ENCODE data around the gene SLC7A5. TPM values are rescaled to one million over a fixed set of nuclear protein-coding genes. Genes with fewer than 3 reads are reported as not detected.
"Not testable (repeated sequence)": the region's sequence is repeated elsewhere in the genome, so short reads cannot be mapped to it uniquely, and the experiment has no call there.

SLC7A5 gene
- total and polyA plus RNA-seq, 8 donors = 1.1 to 54.7 (median 4.4) TPM

DNA sequence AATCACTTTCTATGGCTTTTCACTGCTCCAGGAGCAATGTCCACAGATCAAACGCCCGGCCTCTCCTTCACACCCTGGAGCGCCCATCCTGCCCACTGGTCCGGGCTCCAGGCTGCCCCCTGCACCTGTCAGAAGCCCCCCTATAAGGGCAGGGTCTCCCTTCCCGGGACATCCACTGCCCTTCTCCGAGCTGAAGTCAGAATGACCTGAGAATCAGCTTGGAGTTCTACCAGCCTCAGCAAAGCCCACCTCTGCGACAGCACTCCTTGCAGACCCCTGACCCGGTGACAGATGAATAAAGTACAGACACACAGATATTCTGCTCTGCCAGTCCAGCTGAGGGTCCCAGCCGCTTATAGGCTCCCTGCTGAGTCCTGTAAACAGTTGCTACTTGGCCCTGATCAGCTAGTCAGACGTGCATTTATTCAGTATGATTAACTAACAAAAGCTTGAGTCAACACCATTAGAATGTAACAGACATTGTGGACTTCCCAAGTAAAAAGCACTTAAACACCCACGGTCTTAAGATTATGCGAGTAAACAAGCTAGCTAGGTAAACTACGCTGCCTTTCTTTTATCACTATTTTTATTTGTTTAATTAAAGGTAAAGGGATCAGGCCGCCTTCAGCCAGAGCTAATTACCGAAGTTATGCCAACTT lies 4.8 kb downstream of the SLC7A5 start:
- ATAC-seq = no peak
- Histone ChIP-seq H3K4me1 (peaks cover 8 to 20% (median 12%) of the 10 kb centered on the region in 3 donors), H3K9me3 (no peaks in the 10 kb centered on the region), H3K36me3 (no peaks in the 10 kb centered on the region), H3K27me3 (no peaks in the 10 kb centered on the region), H3K4me3 (no peak overlapping the region), H3K27ac (no peak overlapping the region)
- TF ChIP-seq, protein P1, sequence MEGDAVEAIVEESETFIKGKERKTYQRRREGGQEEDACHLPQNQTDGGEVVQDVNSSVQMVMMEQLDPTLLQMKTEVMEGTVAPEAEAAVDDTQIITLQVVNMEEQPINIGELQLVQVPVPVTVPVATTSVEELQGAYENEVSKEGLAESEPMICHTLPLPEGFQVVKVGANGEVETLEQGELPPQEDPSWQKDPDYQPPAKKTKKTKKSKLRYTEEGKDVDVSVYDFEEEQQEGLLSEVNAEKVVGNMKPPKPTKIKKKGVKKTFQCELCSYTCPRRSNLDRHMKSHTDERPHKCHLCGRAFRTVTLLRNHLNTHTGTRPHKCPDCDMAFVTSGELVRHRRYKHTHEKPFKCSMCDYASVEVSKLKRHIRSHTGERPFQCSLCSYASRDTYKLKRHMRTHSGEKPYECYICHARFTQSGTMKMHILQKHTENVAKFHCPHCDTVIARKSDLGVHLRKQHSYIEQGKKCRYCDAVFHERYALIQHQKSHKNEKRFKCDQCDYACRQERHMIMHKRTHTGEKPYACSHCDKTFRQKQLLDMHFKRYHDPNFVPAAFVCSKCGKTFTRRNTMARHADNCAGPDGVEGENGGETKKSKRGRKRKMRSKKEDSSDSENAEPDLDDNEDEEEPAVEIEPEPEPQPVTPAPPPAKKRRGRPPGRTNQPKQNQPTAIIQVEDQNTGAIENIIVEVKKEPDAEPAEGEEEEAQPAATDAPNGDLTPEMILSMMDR (IDR thresholded peaks at IDR 0.05) = no peak
- intact Hi-C loops (cut with DNase I) = no loop called here
- no peak for FAIRE-seq
- 50% methylated on average over 15 of the region's 15 CpGs for WGBS, 2 donors
- no peak for DNase-seq

DNA sequence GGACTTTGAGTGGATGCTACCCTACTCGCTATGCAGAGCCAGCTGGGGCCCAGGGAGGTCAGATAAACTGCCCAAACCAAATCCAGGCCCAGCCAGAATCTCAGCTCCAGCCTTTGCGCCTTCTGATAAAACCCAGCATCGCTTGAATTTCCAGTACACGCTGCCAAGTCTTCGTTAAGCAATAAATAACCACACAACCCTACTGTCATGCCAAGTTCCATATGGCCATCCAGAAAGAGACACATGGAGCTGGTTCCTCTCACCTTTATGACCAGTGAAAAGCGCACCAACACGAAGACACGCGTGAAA lies 6.0 kb downstream of the SLC7A5 start:
- H3K36me3 ChIP-seq; H3K27me3 ChIP-seq; H3K4me3 ChIP-seq; H3K9me3 ChIP-seq; FAIRE-seq; intact Hi-C loops (cut with DNase I); H3K27ac ChIP-seq: not testable (repeated sequence)
- WGBS, 2 donors = 47 to 57% methylated on average over 9 of the region's 9 CpGs
- H3K4me1 ChIP-seq = peaks cover 8 to 20% (median 12%) of the 10 kb centered on the region in 3 donors
- DNase-seq (peak in 1 of 6 donors; percentile 48), ATAC-seq (peak; percentile 30 to 72 (median 67))

DNA sequence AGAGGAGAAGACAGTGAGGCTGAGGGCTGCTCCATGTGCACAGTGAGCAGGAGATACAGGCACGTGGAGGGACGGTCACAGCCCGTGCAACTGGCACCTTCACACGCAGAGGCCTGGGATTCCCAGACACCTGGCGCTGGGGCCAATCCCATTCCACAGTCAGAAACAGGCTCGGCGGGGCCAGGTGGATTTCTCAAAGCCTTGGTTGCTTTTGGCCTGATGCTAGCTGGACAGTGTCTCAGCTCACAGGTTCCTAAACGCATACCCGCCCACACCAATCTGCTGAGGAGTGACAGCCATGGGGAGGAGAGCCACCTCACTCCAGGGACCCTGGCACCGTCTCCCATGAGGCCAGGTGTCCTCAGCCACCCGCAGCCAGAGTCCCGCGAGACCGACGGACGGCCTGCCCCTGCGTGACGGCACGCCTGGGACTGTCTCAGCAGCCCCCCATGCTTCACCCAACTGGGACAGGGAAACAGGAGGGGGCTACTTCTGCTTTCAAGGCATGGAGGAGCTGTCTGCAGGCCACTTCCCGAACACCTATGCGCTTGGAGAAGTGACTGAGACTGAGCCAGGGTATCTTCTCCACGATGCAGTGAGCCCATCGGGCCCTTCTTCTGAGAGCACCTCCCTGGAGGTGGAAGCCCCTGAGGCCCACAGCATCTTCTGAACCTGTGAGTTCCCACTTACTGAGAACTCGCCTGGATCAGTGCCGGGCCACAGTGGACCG lies 6.5 kb downstream of the SLC7A5 start:
- FAIRE-seq; H3K9me3 ChIP-seq; H3K4me3 ChIP-seq; intact Hi-C loops (cut with DNase I); H3K36me3 ChIP-seq; H3K27ac ChIP-seq; H3K27me3 ChIP-seq: not testable (repeated sequence)
- WGBS, 2 donors = 64 to 65% methylated on average over 26 of the region's 26 CpGs
- ATAC-seq (peak; percentile 9 to 45 (median 19)), DNase-seq (peak in 2 of 6 donors; percentile 32 to 61)
- H3K4me1 ChIP-seq = peaks cover 8 to 20% (median 12%) of the 10 kb centered on the region in 3 donors

DNA sequence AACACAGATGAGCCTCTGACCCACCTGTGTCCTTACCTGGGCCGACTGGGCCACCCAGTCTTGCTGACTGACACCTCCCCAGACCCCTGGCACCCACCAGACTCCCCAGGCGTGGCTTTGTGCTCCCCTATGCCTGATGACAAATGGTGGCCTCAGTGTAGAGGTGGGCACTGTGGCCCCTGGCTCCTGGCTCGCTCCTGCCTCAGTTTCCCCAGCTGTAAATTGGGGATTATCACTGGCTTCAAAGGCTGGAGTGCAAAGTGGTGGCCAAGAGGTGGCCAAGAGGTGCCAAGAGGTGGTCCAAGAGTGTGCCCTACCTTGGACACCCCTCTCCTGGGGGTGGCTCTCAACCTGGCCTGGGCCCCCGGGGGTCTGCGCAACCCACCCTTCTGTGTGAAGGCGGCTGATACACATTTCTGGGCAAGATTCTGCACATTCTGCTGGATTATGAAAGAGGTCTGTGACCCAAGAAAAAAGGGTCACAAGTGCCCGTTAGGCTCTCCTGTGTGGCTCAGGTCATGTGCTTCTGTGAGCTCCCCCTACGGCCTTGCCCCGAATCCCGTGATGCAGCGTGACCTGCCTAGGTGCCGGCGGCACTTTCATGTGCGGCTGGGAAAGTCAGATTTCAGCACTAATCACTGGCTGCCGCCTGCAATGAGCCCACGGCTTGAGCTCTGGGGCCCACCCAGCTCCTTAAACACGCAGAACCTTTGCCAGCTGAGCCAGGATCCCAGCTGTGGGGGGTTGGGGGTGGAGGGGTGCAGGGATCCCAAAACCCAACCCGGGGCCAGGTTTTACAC lies 7.8 kb downstream of the SLC7A5 start:
- WGBS, 2 donors = 77 to 83% methylated on average over 18 of the region's 18 CpGs
- FAIRE-seq; intact Hi-C loops (cut with DNase I); H3K36me3 ChIP-seq; DNase-seq; H3K9me3 ChIP-seq; ATAC-seq; H3K27me3 ChIP-seq; H3K27ac ChIP-seq; H3K4me3 ChIP-seq: not testable (repeated sequence)
- H3K4me1 ChIP-seq = peaks cover 8 to 20% (median 12%) of the 10 kb centered on the region in 3 donors

DNA sequence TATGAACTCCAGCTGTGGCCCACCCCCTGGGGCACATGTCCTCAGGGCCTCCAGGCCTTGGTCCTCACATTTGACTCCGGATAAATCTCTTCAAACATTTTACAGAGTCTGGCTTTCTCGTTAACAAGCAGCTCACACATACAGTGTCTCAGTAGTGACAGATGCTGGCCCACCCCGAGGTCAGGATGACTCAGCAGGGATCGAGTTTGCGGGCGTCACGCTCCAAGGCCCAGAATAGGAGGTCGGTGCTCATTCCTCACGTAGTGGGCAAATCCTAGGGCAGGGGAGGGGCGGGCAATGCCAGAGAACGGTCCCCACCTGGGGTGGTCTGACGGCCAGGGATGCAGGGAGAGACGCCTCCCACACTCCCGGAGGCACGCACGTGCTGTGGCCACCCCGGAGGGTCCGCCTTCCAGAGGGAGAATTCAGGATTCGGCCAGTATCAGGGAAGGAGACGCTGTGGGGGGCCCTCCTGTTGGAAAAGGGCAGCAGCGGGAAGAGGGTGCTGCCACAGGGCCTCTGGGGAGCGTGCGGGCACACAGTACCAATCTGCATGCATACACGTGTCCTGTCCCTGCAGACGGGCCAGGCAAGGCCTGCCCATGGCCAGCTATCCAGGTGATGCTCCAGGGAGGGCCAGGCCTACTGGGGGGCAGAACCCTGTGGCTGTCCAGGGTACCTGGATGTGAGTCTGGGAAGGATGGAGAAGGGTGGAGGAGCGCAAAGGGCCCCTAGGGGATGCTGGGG lies 8.6 kb downstream of the SLC7A5 start:
- H3K27me3 ChIP-seq = no peaks in the 10 kb centered on the region
- no peaks in the 10 kb centered on the region for H3K9me3 ChIP-seq
- intact Hi-C loops (cut with DNase I) = no loop called here
- no peak overlapping the region for H3K4me3 ChIP-seq
- H3K4me1 ChIP-seq = peaks cover 8 to 20% (median 15%) of the 10 kb centered on the region in 3 donors
- H3K36me3 ChIP-seq = no peaks in the 10 kb centered on the region
- ATAC-seq = peak in 1 of 4 donors; percentile 16
- H3K27ac ChIP-seq = no peak overlapping the region
- TF ChIP-seq, protein P1 (IDR thresholded peaks at IDR 0.05) = no peak
- WGBS, 2 donors = 85 to 91% methylated on average over 25 to 26 of the region's 26 CpGs
- no peak for FAIRE-seq
- DNase-seq = peak in 1 of 6 donors; percentile 58

DNA sequence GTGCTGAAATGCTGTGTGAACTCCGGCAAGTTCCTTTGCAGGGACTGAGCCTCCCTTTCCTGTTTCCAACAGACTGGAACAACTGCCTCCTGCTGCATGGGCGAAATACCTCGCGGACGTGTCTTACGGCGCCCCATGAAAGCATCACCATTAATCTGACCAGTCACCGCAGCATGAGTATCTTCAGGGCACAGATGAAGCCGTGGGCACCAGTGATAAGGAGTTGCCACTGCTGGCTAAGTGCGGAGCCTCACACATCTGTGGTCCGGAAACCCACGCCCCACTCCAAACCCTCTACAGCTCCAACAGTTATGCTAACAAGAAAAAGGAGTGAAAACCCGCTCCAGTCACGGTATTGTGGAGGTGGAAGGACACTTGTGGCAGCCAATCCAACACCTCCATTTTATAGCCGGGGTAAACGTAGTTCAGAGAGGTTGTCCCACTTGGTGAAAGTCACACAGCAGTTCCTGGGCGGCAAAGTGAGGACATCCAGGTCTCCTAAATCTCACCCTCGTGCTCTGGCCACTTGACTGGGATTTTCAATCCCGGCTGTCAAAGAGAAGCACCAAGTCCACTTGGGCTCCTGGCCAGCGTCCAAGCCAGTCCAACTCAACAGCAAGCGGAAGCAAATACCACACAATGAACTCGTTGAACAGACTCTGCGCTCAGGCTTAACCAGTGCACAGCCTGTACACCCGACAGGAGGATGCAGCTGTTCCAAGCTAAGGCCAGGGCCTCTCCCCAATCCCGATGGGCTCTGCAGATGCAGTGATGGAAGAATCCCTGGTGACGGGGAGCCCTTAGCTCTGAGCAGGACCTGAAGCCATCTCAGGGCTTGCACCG lies 10.9 kb downstream of the SLC7A5 start:
- not testable (repeated sequence) for H3K27ac ChIP-seq
- WGBS, 2 donors = 80 to 82% methylated on average over 26 to 27 of the region's 27 CpGs

More for the DNA sequence above, 10.9 kb downstream of the SLC7A5 start:
- H3K4me3 ChIP-seq; ATAC-seq; FAIRE-seq; H3K36me3 ChIP-seq; H3K27me3 ChIP-seq; H3K9me3 ChIP-seq; intact Hi-C loops (cut with DNase I): not testable (repeated sequence)
- peaks cover 13 to 15% (median 15%) of the 10 kb centered on the region in 3 donors for H3K4me1 ChIP-seq
- DNase-seq = peak in 3 of 6 donors; percentile 14 to 71 (median 52)

Measured in pancreas (tissue), 10 donors.